ENCODE measurements around the gene PCDHA3.
"Not testable (repeated sequence)": the region's sequence is repeated elsewhere in the genome, so short reads cannot be mapped to it uniquely, and the experiment has no call there.

The PCDHA3 gene

GRCh38 chr5:140821375-140822280 is 20.8 kb downstream of the PCDHA3 start, which contains the start of gene PCDHA5:
Gene PCDHA5 (plus strand): TSS chr5:140821613.
- no peak for DNase-seq

GRCh38 chr5:140822281-140822629 is 21.4 kb downstream of the PCDHA3 start:
- DNase-seq: no peak

DNA sequence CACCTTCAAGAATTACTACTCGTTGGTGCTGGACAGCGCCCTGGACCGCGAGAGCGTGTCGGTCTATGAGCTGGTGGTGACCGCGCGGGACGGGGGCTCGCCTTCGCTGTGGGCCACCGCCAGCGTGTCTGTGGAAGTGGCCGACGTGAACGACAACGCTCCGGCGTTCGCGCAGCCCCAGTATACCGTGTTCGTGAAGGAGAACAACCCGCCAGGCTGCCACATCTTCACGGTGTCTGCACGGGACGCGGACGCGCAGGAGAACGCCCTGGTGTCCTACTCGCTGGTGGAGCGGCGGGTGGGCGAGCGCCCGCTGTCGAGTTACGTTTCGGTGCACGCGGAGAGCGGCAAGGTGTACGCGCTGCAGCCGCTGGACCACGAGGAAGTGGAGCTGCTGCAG is 22.1 kb downstream of the PCDHA3 start:
- DNase-seq: not testable (repeated sequence)

GRCh38 chr5:140823475-140823874 is 22.6 kb downstream of the PCDHA3 start:
- no peak for DNase-seq

DNA sequence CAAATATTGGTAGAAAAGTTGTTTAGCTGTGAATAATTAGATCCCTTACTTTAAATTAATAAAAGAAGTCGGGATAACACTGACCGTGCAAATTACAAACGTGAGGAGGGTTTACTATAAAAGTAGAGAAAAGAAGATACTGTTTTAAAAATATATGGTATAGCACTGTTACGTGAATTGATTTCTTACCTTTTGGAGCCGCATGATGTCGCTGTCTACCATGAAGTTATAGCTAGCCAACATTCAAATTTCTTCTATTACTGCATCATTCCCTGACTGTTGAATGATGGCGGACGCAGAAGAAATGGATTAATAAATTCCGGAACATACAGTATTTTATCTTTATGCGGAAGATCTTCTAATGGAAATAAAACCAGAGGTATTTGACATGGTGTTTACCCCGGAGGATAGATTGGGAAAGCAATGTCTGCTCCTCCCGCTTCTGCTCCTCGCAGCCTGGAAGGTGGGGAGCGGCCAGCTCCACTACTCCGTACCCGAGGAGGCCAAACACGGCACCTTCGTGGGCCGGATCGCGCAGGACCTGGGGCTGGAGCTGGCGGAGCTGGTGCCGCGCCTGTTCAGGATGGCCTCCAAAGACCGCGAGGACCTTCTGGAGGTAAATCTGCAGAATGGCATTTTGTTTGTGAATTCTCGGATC is 27.0 kb downstream of the PCDHA3 start, which contains the start of gene PCDHA6:
Gene PCDHA6 (plus strand): TSS at position 257 of the 658 bp plus-strand sequence. CDS start 132 bp downstream, at position 389.
- peak; percentile 64 for DNase-seq

- DNase-seq: peak; percentile 73
Observed at GRCh38 chr5:140828362-140828737, 27.5 kb downstream of the PCDHA3 start.

DNA sequence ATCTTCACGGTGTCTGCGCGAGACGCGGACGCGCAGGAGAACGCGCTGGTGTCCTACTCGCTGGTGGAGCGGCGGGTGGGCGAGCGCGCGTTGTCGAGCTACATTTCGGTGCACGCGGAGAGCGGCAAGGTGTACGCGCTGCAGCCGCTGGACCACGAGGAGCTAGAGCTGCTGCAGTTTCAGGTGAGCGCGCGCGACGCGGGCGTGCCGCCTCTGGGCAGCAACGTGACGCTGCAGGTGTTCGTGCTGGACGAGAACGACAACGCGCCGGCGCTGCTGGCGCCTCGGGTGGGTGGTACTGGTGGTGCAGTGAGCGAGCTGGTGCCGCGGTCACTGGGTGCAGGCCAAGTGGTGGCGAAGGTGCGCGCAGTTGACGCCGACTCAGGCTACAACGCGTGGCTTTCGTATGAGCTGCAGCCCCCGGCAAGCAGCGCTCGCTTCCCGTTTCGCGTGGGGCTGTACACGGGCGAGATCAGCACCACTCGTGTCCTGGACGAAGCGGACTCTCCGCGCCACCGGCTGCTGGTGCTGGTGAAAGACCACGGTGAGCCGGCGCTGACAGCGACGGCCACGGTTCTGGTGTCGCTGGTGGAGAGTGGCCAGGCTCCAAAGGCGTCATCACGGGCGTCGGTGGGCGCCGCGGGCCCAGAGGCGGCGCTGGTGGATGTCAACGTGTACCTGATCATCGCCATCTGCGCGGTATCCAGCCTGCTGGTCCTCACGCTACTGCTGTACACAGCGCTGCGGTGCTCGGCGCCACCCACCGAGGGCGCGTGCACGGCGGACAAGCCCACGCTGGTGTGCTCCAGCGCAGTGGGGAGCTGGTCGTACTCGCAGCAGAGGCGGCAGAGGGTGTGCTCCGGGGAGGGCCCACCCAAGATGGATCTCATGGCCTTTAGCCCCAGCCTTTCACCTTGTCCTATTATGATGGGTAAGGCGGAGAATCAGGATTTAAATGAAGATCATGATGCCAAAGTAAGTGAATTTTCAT is 28.9 kb downstream of the PCDHA3 start:
- not testable (repeated sequence) for DNase-seq

- DNase-seq: no peak
Observed at GRCh38 chr5:140833993-140834392, 33.1 kb downstream of the PCDHA3 start, which contains the start of gene PCDHA7. Gene PCDHA7 (plus strand): TSS chr5:140834269. CDS start chr5:140834384, 115 bp downstream.

GRCh38 chr5:140834439-140835008 is 33.7 kb downstream of the PCDHA3 start:
- not testable (repeated sequence) for DNase-seq

GRCh38 chr5:140835622-140836510 is 35.0 kb downstream of the PCDHA3 start:
- DNase-seq: no peak

DNA sequence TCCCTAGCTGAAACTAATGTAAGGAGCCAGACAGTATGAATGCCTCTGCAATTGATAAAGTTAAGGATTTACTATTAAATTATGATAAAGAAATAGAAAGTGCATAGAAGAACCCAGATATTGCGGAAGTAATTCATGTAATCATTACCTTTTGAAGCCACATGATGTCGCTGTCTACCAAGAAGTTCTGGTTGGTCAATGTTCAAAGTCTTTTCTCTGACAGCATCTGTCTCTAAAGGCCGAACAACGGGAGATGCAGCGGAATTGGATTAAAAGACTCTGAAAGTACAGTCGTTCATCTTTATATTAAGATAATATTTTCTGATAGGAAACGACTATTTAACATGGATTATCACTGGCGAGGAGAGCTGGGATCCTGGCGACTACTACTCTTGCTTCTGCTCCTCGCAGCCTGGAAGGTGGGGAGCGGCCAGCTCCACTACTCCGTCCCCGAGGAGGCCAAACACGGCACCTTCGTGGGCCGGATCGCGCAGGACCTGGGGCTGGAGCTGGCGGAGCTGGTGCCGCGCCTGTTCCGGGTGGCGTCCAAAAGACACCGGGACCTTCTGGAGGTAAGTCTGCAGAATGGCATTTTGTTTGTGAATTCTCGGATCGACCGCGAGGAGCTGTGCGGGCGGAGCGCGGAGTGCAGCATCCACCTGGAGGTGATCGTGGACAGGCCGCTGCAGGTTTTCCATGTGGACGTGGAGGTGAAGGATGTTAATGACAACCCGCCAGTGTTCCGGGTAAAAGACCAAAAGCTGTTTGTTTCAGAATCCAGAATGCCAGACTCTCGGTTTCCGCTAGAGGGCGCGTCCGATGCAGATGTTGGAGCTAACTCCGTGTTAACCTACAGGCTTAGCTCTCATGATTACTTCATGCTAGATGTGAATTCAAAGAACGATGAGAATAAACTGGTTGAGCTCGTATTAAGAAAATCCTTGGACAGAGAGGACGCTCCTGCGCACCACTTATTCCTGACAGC is 40.4 kb downstream of the PCDHA3 start, which contains the start of gene PCDHA8:
Gene PCDHA8 (plus strand): TSS at position 210 of the 985 bp plus-strand sequence. CDS start 135 bp downstream, at position 345.
- DNase-seq: peak; percentile 3

DNA sequence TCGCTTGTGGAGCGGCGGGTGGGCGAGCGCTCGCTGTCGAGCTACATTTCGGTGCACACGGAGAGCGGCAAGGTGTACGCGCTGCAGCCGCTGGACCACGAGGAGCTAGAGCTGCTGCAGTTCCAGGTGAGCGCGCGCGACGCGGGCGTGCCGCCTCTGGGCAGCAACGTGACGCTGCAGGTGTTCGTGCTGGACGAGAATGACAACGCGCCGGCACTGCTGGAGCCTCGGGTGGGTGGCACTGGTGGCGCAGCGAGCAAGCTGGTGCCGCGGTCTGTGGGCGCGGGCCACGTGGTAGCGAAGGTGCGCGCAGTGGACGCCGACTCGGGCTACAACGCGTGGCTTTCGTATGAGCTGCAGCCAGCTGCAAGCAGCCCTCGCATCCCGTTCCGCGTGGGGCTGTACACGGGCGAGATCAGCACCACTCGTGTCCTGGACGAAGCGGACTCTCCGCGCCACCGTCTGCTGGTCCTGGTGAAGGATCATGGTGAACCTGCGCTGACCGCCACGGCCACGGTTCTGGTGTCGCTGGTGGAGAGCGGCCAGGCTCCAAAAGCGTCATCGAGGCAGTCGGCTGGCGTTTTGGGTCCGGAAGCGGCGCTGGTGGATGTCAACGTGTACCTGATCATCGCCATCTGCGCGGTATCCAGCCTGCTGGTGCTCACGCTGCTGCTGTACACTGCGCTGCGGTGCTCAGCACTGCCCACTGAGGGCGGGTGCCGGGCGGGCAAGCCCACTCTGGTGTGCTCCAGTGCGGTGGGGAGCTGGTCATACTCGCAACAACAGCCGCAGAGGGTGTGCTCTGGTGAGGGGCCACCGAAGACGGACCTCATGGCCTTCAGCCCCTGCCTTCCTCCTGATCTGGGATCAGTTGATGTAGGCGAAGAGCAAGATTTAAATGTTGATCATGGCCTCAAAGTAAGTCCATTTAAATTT is 42.2 kb downstream of the PCDHA3 start:
- DNase-seq: no peak

DNA sequence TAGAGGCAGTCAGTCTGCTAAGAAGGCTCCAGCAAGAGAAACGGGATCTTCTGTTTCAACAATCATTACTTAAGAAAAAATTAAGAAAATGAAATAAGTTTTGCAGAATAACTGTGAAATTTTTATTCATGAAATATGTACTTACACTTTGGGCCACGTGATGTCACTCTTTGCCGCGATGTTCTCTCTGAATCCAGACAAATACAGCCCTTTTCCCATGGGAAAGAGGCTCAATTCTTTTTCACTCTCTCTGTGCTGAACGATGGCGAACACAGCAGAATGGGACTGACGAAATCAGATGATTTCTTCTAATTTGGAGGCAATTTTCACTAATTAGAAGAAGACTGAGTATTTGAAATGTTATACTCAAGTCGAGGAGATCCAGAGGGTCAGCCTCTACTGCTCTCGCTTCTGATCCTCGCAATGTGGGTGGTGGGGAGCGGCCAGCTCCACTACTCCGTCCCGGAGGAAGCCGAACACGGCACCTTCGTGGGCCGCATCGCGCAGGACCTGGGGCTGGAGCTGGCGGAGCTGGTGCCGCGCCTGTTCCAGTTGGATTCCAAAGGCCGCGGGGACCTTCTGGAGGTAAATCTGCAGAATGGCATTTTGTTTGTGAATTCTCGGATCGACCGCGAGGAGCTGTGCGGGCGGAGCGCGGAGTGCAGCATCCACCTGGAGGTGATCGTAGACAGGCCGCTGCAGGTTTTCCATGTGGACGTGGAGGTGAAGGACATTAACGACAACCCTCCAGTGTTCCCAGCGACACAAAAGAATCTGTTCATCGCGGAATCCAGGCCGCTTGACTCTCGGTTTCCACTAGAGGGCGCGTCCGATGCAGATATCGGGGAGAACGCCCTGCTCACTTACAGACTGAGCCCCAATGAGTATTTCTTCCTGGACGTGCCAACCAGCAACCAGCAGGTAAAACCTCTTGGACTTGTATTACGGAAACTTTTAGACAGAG is 47.6 kb downstream of the PCDHA3 start, which contains the start of gene PCDHA9:
Gene PCDHA9 (plus strand): TSS at position 244 of the 964 bp plus-strand sequence. CDS start 114 bp downstream, at position 358.
- not testable (repeated sequence) for DNase-seq

- DNase-seq: not testable (repeated sequence)
Observed at GRCh38 chr5:140849831-140850634, 49.2 kb downstream of the PCDHA3 start.
